Bronchus fibroblast of lung (primary cell): ENCODE measurements around the gene BRI3BP. TPM values are rescaled to one million over a fixed set of nuclear protein-coding genes. Genes with fewer than 3 reads are reported as not detected.

Source experiments
- total RNA-seq: library from RNA; depleted of rRNA; stranded (reverse); fragments of >200 nt; gene quantifications from 2 replicates; pipeline ENCODE4 v1.2.3, GENCODE V29; 2015

Gene BRI3BP, protein sequence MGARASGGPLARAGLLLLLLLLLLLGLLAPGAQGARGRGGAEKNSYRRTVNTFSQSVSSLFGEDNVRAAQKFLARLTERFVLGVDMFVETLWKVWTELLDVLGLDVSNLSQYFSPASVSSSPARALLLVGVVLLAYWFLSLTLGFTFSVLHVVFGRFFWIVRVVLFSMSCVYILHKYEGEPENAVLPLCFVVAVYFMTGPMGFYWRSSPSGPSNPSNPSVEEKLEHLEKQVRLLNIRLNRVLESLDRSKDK
- 6.7 and 8.4 TPM in 2 replicates for total RNA-seq

DNA sequence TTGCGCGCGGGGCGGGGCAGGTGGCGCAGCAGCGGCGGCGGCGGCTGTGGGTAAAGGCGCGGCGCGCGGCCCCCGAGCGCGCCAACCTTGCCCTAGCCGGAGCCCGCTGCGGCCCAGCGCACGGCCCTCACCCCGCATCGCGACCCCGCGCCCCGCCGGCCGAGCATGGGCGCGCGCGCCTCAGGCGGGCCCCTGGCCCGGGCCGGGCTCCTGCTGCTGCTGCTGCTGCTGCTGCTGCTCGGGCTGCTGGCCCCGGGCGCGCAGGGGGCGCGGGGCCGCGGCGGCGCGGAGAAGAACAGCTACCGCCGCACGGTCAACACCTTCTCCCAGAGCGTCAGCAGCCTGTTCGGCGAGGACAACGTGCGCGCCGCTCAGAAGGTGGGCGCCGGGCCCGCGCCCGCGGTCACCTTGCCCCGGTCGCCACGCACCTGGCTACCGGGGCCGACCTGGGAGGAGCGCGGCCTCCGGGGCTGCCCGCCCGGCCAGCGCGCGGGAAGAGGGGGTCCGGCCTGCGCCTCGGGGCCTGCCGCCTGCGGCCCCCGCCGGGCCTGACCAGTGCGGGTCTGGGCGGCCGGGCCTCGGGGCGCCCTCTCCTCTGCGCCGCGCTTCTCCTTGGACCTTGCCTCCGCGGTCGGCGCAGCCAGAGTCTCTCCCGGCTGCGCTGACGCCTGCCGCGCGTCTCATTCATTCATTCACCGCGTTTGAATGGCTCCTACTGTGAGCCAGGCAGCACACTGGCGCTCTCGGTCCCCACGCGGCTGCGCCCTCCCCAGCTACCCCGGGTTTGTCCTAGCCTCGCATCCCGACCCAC is at the start of gene BRI3BP:
BRI3BP (plus strand) TSS at position 20 of the 811 bp plus-strand sequence; CDS start at position 166, 146 bp downstream.

DNA sequence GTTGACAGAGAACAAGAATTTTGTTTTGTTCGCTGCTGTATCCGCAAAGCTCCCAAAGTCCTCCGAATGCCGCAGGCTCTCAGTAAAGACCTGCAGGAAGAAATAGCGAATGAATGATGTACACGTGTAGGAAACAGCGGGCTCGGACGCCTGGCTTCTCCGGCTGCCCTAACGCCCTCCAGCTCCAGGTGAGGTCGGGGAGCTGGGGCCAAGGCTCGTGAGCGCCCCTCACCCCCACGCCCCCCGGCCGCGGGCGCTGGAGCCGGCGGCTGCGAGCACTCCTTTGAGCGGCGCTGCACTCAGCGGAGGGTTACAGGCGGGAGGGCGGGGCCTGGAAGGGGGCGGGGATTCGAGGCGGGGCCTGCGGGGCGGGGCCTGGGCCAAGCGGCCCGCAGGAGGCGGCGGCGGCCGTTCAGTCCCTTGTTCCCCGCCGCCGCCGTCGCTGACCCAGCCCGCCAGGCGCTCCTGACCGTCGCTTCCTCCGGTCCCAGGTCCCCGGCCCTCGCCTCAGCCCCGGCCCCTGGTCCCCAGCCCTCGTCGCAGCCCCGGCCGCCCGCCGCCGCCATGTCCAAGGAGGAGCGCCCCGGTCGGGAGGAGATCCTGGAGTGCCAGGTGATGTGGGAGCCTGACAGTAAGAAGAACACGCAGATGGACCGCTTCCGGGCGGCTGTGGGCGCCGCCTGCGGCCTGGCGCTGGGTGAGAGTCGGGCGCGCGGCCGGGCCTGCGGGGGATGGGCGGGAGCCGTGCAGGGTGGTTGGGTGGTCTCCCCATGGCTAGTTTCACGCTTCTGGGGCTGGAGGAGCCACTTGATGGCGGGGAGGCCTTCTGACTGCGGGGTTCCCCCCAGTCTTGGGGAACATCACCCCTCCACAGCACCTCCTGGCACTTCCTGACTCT is 71.8 kb downstream of the BRI3BP start, which contains the start of gene AACS:
AACS (plus strand) TSS at position 415 of the 898 bp plus-strand sequence; CDS start at position 565, 150 bp downstream.

Other genes starting within 250 kb of the BRI3BP start
- 67.2 and 69.4 TPM in 2 replicates for gene SCARB1, start 129.8 kb upstream of the BRI3BP start, total RNA-seq
- 755 and 860 TPM in 2 replicates for gene UBC, start 79.0 kb upstream of the BRI3BP start, total RNA-seq
- gene DHX37, start 4.5 kb upstream of the BRI3BP start, total RNA-seq = 12.1 and 14.1 TPM in 2 replicates
- 43.6 and 43.9 TPM in 2 replicates for gene AACS, start 71.8 kb downstream of the BRI3BP start, total RNA-seq
- 0.15 and 0.17 TPM in 2 replicates for gene TMEM132B, start 192.7 kb downstream of the BRI3BP start, total RNA-seq